ENCODE measurements around the gene ZNF532.

DNA sequence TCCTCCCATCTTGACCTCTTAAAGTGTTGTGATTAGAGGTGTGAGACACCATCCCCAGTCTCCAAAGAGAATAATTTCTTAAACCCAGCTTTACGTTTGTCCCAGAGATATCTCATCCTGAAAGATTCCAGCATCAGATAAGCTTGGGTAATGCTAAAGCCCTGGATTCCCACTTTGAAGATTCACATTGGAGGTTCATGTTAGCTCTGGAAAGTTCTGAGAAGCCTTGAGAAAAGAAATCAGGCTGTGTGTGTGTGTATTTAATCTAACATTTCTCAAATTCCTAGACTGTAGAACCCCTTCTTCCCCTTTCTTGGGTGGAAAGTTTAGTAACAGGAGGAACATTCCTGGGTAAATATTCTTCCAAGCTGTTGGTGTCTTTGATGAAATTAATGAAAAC lies 18.0 kb downstream of the ZNF532 start:
- TF ChIP-seq, protein P1, sequence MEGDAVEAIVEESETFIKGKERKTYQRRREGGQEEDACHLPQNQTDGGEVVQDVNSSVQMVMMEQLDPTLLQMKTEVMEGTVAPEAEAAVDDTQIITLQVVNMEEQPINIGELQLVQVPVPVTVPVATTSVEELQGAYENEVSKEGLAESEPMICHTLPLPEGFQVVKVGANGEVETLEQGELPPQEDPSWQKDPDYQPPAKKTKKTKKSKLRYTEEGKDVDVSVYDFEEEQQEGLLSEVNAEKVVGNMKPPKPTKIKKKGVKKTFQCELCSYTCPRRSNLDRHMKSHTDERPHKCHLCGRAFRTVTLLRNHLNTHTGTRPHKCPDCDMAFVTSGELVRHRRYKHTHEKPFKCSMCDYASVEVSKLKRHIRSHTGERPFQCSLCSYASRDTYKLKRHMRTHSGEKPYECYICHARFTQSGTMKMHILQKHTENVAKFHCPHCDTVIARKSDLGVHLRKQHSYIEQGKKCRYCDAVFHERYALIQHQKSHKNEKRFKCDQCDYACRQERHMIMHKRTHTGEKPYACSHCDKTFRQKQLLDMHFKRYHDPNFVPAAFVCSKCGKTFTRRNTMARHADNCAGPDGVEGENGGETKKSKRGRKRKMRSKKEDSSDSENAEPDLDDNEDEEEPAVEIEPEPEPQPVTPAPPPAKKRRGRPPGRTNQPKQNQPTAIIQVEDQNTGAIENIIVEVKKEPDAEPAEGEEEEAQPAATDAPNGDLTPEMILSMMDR (conservative IDR thresholded peaks at IDR 0.05; ENCODE audit: low read length) = no peak
- no peak for TF ChIP-seq EZH2phosphoT487 (IDR thresholded peaks at IDR 0.05; ENCODE audit: borderline replicate concordance)
